Glutamatergic neuron (in vitro differentiated cells): Measurements from ENCODE around the gene CNTNAP2. TPM values are rescaled to one million over a fixed set of nuclear protein-coding genes. Genes with fewer than 3 reads are reported as not detected.

Experiments
- DNase-seq: peaks from one replicate; pipeline ENCODE4 v3.0.0; 2022
- H3K27ac Mint-ChIP-seq: one replicate; pipeline ENCODE4 v1.8.0; 2020; ENCODE audit warnings: mild to moderate bottlenecking, mixed read lengths, inconsistent platforms; ENCODE audit not compliant: unreplicated experiment
- H3K27me3 Mint-ChIP-seq: one replicate; pipeline ENCODE4 v1.8.0; 2020; ENCODE audit warnings: mild to moderate bottlenecking, moderate library complexity, mixed read lengths, inconsistent platforms; ENCODE audit not compliant: unreplicated experiment
- H3K36me3 Mint-ChIP-seq: one replicate; pipeline ENCODE4 v1.8.0; 2020; ENCODE audit warnings: mild to moderate bottlenecking, mixed read lengths, inconsistent platforms; ENCODE audit not compliant: unreplicated experiment
- H3K4me1 Mint-ChIP-seq: one replicate; pipeline ENCODE4 v1.8.0; 2020; ENCODE audit warnings: mild to moderate bottlenecking, low read depth, mixed read lengths, inconsistent platforms; ENCODE audit not compliant: unreplicated experiment
- H3K4me3 Mint-ChIP-seq: one replicate; pipeline ENCODE4 v1.8.0; 2020; ENCODE audit warnings: mild to moderate bottlenecking, mixed read lengths, inconsistent platforms; ENCODE audit not compliant: unreplicated experiment
- H3K9me3 Mint-ChIP-seq: one replicate; pipeline ENCODE4 v1.8.0; 2020; ENCODE audit warnings: mild to moderate bottlenecking, moderate library complexity, mixed read lengths, inconsistent platforms; ENCODE audit not compliant: unreplicated experiment
- CTCF ChIP-seq: fragments of 200-600 bp; sonication (generic); IDR thresholded peaks from one replicate; pipeline ENCODE4 v1.5.0; 2021; ENCODE audit not compliant: partially characterized antibody, unreplicated experiment
- total RNA-seq: library from RNA; stranded (reverse); fragmentation: NEBNext Ultra II Directional; extraction: Animal tissue kit (Norgen Biotek cat#: 25700); gene quantifications from one replicate; pipeline ENCODE4 v1.2.1, GENCODE V29; 2021; ENCODE audit not compliant: unreplicated experiment

The CNTNAP2 gene
- total RNA-seq, 1 donor from 2014 or later: 25.8 TPM

DNA sequence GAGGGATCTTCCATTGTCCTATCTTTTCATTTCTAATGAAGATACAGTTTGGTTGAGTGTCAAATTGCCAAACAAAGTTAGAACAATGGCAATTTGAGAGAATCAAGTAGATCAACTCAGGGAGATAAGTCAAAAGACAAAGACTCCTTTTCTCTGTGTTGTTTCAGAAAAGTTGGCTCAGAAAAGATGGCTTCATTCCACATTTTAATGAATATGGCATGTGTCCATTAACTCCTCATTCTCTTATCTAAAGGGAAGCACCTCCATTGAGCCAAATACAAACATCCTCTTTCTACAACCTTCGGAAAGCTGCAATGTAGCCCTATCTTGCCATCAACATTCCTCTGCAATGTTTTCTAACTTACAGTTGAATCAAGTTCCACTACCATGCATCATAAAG, 1535.0 kb downstream of the CNTNAP2 start:
- Mint-ChIP-seq H3K36me3 (no peaks in the 10 kb centered on the region), H3K27ac (no peak overlapping the region), H3K4me1 (no peaks in the 10 kb centered on the region), H3K27me3 (no peaks in the 10 kb centered on the region), H3K9me3 (no peaks in the 10 kb centered on the region), H3K4me3 (no peak overlapping the region)
- no peak for TF ChIP-seq CTCF
- no peak for DNase-seq

GRCh38 chr7:147653456-147653855, 1536.9 kb downstream of the CNTNAP2 start:
- H3K27ac Mint-ChIP-seq: no peak overlapping the region
- H3K4me3 Mint-ChIP-seq: no peak overlapping the region
- no peaks in the 10 kb centered on the region for H3K9me3 Mint-ChIP-seq
- TF ChIP-seq CTCF: no peak
- H3K4me1 Mint-ChIP-seq: no peaks in the 10 kb centered on the region
- DNase-seq: no peak
- H3K36me3 Mint-ChIP-seq: no peaks in the 10 kb centered on the region
- H3K27me3 Mint-ChIP-seq: no peaks in the 10 kb centered on the region

- H3K27me3 Mint-ChIP-seq: no peaks in the 10 kb centered on the region
- H3K36me3 Mint-ChIP-seq: no peaks in the 10 kb centered on the region
- H3K27ac Mint-ChIP-seq: no peak overlapping the region
- no peaks in the 10 kb centered on the region for H3K9me3 Mint-ChIP-seq
- no peak for DNase-seq
- TF ChIP-seq CTCF: no peak
- H3K4me3 Mint-ChIP-seq: no peak overlapping the region
- no peaks in the 10 kb centered on the region for H3K4me1 Mint-ChIP-seq
These were observed 1541.9 kb downstream of the CNTNAP2 start for GRCh38 chr7:147658392-147658967.

DNA sequence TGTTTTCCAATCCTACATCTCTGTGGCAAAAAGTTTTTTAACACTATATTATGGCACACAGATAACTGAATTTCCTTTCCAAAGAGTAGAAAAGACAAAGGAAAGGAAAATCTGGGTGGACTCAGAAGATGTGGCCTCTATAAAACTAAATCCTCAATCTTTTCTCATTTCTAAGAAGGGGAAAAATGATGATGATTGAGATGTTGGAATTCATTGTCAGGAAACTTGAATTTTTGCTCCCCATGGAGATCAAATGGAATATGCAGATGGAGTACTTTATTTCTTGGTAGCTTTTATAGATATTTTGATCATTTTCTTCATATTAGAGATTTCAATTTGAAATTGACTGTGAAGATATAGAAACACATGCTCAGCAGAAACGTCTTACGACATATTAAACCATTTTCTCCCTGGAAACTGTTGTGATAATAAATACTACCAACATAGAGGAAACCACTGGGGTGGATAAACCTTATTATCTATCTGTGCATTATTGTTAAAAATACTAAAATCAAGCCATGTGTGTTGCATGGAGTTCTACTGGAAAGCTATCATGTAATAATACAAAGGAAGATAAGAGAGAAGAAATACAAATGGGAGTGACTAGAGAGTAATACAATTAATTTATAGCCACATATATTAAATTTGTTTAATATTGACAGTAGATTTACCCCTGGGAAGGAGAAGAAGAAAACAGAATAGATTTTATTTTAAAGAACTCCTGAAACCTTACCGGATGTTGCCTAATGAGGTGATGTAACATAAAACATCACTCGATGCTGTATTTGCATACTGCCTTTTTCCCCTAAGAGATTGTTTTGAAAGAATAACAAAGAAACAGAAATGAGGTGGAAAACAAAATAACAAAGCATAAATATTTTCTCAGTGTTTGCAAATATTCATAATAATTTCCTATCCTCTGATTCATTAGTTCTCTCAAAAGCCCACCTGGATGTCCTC, 1542.7 kb downstream of the CNTNAP2 start:
- no peak overlapping the region for H3K27ac Mint-ChIP-seq
- H3K4me1 Mint-ChIP-seq: no peaks in the 10 kb centered on the region
- H3K36me3 Mint-ChIP-seq: no peaks in the 10 kb centered on the region
- DNase-seq: no peak
- no peak overlapping the region for H3K4me3 Mint-ChIP-seq
- H3K9me3 Mint-ChIP-seq: no peaks in the 10 kb centered on the region
- H3K27me3 Mint-ChIP-seq: no peaks in the 10 kb centered on the region
- TF ChIP-seq CTCF: no peak

GRCh38 chr7:147664541-147664940, 1547.9 kb downstream of the CNTNAP2 start:
- Mint-ChIP-seq H3K4me3 (no peak overlapping the region), H3K9me3 (no peaks in the 10 kb centered on the region), H3K4me1 (no peaks in the 10 kb centered on the region), H3K36me3 (no peaks in the 10 kb centered on the region), H3K27me3 (no peaks in the 10 kb centered on the region), H3K27ac (no peak overlapping the region)
- DNase-seq: no peak
- TF ChIP-seq CTCF: no peak
